H7 (cell line): ENCODE results near the gene IFT88. TPM values are rescaled to one million over a fixed set of nuclear protein-coding genes. Genes with fewer than 3 reads are reported as not detected.

Experiments
- DNase-seq: peaks from one replicate; pipeline ENCODE4 v3.0.0; 2012
- H3K27me3 ChIP-seq: 2 replicates; pipeline ENCODE4 v1.6.0; 2011; ENCODE audit warnings: mild to moderate bottlenecking, low read length; ENCODE audit not compliant: control insufficient read depth, insufficient read depth
- H3K36me3 ChIP-seq: replicated peaks from 2 replicates; pipeline ENCODE4 v1.5.1; 2011; ENCODE audit warnings: low read length; ENCODE audit not compliant: control insufficient read depth, insufficient read depth
- H3K4me3 ChIP-seq: 2 replicates; pipeline ENCODE4 v1.5.1; 2011; ENCODE audit warnings: low read depth, mild to moderate bottlenecking, control low read depth, low read length, moderate library complexity; ENCODE audit not compliant: insufficient read depth
- total RNA-seq: library from RNA; depleted of rRNA; stranded (reverse); fragments of >200 nt; shearing (Covaris generic); gene quantifications from 2 replicates; pipeline ENCODE4 v1.2.3, GENCODE V29; 2014

IFT88 gene
- total RNA-seq, 1 experiment from 2014 or later = 2.3 TPM

DNA sequence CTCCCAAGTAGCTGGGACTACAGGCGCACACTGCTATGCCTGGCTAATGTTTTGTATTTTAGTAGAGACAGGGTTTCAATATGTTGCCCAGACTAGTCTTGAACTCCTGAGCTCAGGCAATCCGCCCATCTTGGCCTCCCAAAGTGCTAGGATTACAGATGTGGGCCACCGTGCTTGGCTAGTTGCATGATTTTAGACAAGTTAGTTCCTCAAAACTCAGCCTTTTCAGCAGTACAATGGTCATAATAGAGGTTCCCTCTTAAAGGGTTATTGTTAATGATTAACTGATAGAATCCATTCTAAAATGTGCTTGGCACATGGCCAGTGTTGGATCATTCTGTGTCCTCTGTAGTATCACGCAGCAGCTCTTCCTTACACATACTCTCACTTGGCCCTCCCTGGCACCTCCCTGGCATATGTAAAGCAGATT, 19.5 kb upstream of the IFT88 start:
- no peak for DNase-seq
- Histone ChIP-seq H3K27me3 (no peaks in the 10 kb centered on the region; the same call in 1 of the 2 replicates), H3K4me3 (no peak overlapping the region), H3K36me3 (no peaks in the 10 kb centered on the region)

DNA sequence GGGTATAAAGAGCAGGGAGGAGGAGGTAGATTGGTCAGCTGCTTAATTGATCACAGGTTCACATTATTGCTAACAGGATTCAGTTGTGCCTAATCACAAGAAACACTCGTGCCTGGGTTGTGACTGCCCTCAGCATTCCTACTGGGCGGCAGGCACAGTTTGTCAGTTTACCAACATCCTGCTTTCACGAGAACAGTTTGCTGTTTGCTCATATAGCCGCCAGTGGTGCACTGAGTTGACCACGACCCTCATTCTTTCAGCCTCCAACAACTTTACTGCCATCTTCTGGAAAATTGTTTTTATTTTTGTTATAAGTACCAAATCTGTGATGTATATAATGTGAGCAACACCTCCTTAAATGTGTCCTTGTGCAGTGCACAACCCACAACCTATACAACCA, 16.2 kb upstream of the IFT88 start:
- no peaks in the 10 kb centered on the region; the same call in 1 of the 2 replicates for H3K27me3 ChIP-seq
- no peaks in the 10 kb centered on the region for H3K36me3 ChIP-seq
- no peak overlapping the region for H3K4me3 ChIP-seq
- no peak for DNase-seq

- no peak for DNase-seq
- no peaks in the 10 kb centered on the region for H3K36me3 ChIP-seq
- no peaks in the 10 kb centered on the region; the same call in 1 of the 2 replicates for H3K27me3 ChIP-seq
- no peak overlapping the region for H3K4me3 ChIP-seq
These were observed 13.6 kb upstream of the IFT88 start for GRCh38 chr13:20553311-20553710.

DNA sequence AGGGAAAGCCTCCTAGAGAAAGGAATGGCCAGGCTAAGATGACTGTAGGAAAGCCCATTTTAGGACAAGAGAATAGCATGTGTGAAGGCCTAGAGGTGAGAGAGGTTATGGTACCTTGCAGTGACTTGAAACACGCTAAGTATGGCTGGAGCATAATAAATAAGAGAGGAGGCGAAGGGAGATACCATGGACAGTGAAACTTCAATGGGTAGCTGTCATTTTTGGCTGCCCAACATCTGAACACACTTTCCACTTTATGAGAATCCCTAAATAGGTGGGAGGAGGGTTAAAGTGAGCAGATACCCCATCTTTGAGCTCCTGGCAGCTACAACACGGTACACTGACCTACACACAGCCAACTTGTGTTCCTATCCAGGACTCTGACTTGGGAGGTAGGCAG, 8.0 kb upstream of the IFT88 start:
- H3K36me3 ChIP-seq = no peaks in the 10 kb centered on the region
- H3K4me3 ChIP-seq = no peak overlapping the region
- H3K27me3 ChIP-seq = no peaks in the 10 kb centered on the region
- DNase-seq = no peak

DNA sequence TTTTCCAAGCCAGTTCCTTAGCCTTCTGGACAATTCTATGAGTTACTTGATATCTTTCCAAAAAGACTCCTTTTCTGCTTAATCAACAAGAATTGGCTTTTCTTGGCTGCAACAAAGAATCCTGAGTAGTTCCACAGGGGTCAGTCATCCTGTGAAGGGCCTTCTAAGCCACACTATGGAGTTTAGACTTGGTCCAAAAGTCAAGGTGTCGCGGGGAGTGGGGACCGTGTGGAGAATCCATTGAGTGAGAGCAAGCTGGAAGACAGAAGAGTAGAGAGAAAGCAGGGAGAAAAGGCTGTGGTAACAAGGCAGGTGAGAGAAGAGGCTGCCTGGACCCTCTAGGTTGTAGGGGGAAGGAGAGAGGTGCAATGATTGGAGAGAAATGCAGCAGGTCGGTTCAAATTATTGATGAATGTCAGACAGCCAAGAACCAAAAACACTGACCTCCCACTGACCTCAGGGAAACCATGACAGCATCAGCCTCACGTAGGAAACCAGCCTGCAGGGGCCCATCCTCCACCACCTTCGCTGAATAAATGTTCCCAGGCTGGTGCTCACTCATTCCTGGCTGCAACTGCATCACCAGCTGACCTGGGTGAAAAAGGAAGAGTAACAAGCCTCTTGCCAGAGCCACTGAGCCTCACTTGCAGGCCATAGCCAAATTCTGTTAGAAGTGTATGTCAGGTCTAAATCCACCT, 7.1 kb upstream of the IFT88 start:
- no peak overlapping the region for H3K4me3 ChIP-seq

DNA sequence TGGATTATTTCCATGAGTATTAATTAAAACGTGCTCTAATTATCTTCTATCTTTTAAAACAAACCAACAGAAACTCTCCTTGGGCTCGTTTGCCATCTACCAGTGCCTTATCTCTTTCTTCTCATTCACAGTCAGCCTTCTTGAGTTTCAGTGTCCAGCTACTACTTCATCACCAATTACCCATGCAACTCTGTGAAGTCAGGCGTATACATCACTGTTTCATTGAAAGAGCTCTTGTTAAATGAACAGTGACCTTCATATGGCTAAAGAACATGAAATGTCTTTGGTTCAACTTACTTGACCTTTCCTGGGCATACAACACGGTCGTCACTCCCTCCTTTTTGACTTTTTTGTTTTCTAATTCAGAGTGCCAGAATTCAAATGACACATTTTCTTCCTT, 5.2 kb upstream of the IFT88 start:
- H3K36me3 ChIP-seq = no peaks in the 10 kb centered on the region
- no peak for DNase-seq
- H3K27me3 ChIP-seq = no peaks in the 10 kb centered on the region
- H3K4me3 ChIP-seq = no peak overlapping the region

More for the DNA sequence above, 7.1 kb upstream of the IFT88 start:
- no peak for DNase-seq
- H3K27me3 ChIP-seq = no peaks in the 10 kb centered on the region
- no peaks in the 10 kb centered on the region for H3K36me3 ChIP-seq

GRCh38 chr13:20565115-20565736, 1.7 kb upstream of the IFT88 start:
- no peak overlapping the region for H3K4me3 ChIP-seq
- H3K36me3 ChIP-seq = no peaks in the 10 kb centered on the region
- no peak for DNase-seq
- H3K27me3 ChIP-seq = no peaks in the 10 kb centered on the region

GRCh38 chr13:20566468-20566897, 474 bp upstream of the IFT88 start:
- H3K4me3 ChIP-seq = peak overlapping the region; percentile 80
- no peaks in the 10 kb centered on the region for H3K27me3 ChIP-seq
- no peak for DNase-seq
- H3K36me3 ChIP-seq = no peaks in the 10 kb centered on the region

GRCh38 chr13:20567881-20568528, 1.0 kb downstream of the IFT88 start:
- no peak for DNase-seq
- peak overlapping the region; percentile 80 for H3K4me3 ChIP-seq
- no peaks in the 10 kb centered on the region for H3K27me3 ChIP-seq
- no peaks in the 10 kb centered on the region for H3K36me3 ChIP-seq

GRCh38 chr13:20570517-20570916, 3.6 kb downstream of the IFT88 start:
- no peak overlapping the region for H3K4me3 ChIP-seq

GRCh38 chr13:20571676-20572075, 4.7 kb downstream of the IFT88 start:
- Histone ChIP-seq H3K36me3 (no peaks in the 10 kb centered on the region), H3K27me3 (no peaks in the 10 kb centered on the region), H3K4me3 (no peak overlapping the region)
- no peak for DNase-seq

More at GRCh38 chr13:20570517-20570916, 3.6 kb downstream of the IFT88 start:
- H3K27me3 ChIP-seq = no peaks in the 10 kb centered on the region
- no peaks in the 10 kb centered on the region for H3K36me3 ChIP-seq
- no peak for DNase-seq

GRCh38 chr13:20573186-20573585, 6.2 kb downstream of the IFT88 start:
- Histone ChIP-seq H3K4me3 (no peak overlapping the region), H3K27me3 (no peaks in the 10 kb centered on the region), H3K36me3 (no peaks in the 10 kb centered on the region)
- DNase-seq = no peak

- no peaks in the 10 kb centered on the region for H3K36me3 ChIP-seq
- H3K4me3 ChIP-seq = no peak overlapping the region
- no peak for DNase-seq
- H3K27me3 ChIP-seq = no peaks in the 10 kb centered on the region
These were observed 6.7 kb downstream of the IFT88 start for GRCh38 chr13:20573636-20574035.

GRCh38 chr13:20579191-20579590, 12.2 kb downstream of the IFT88 start:
- Histone ChIP-seq H3K4me3 (no peak overlapping the region), H3K36me3 (no peaks in the 10 kb centered on the region), H3K27me3 (no peaks in the 10 kb centered on the region)
- DNase-seq = no peak

GRCh38 chr13:20580257-20580656, 13.3 kb downstream of the IFT88 start:
- H3K36me3 ChIP-seq = no peaks in the 10 kb centered on the region
- H3K4me3 ChIP-seq = no peak overlapping the region
- no peaks in the 10 kb centered on the region for H3K27me3 ChIP-seq
- DNase-seq = no peak
